ENCODE results near the gene JPH3.

DNA sequence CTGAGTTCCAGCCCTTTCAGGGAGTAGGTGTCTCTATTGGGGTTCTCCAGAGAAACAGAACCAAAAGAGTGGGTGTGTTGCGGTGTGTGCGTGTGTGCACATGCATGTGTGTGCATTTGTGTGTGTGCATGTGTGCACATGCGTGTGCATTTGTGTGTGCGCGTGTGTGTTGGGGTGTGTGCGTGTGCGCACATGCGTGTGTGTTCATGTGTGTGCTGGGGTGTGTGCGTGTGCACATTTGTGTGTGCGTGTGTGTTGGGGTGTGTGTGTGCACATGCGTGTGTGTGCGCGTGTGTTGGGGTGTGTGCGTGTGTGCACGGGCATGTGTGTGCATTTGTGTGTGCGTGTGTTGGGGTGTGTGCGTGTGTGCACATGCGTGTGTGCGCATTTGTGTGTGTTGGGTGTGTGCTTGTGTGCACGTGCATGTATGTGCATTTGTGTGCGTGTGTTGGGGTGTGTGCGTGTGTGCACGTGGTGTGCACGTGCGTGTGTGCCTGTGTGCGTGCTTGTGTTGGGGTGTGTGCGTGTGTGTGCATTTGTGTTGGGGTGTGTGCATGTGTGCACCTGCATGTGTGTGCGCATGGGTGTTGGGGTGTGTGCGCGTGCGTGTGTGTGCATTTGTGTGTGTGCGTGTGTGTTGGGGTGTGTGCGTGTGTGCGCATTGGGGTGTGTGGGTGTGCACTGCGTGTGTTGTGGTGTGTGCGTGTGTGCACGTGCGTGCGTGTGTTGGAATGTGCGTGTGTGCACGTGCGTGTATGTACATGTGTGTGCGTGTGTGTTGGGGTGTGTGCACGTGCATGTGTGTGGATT is 38.4 kb upstream of the JPH3 start:
- TF ChIP-seq SUZ12 (IDR thresholded peaks at IDR 0.05; ENCODE audit: extremely low read depth, insufficient read depth, insufficient read length) = no peak
- no peak for TF ChIP-seq ZNF274 (IDR thresholded peaks at IDR 0.05; ENCODE audit: low read depth, low read length)
- no peak for TF ChIP-seq YY1 (IDR thresholded peaks at IDR 0.05; ENCODE audit: insufficient read depth, insufficient read length)
